Measurements from ENCODE around the gene KIF16B. TPM values are rescaled to one million over a fixed set of nuclear protein-coding genes. Genes with fewer than 3 reads are reported as not detected.
A peak's percentile ranks its signal among the peaks of the same experiment; 100 is the strongest.
"Not testable (repeated sequence)": the region's sequence is repeated elsewhere in the genome, so short reads cannot be mapped to it uniquely, and the experiment has no call there.

Gene KIF16B
- total RNA-seq, 8 experiments from 2014 or later: 4.5 to 11.7 (median 7.8) TPM

- 22 to 83% (median 47%) methylated on average over 1 to 2 of the region's 2 CpGs; no CpG with 5 or more reads in 4 of the 10 experiments for WGBS, 10 experiments
- H3K4me3 ChIP-seq: no peak overlapping the region
- H3K27ac ChIP-seq: no peak overlapping the region
- peak in 2 of 8 experiments; percentile 13 to 45 for ATAC-seq (replicated peaks in 6 of 8)
- H3K4me1 ChIP-seq (replicated peaks in 1 of 2): peaks cover 5 to 9% of the 10 kb centered on the region in 2 donors
- in situ Hi-C loops (cut with MboI; ENCODE audit: low pct_unique_long_range_greater_than_20kb in 2 of 9, low sequenced_read_pairs in 9 of 9, unreplicated experiment in 9 of 9): no loop called here
Measured at GRCh38 chr20:16583474-16583873, 10.2 kb upstream of the KIF16B start.

- WGBS, 10 experiments: 71 to 100% (median 95%) methylated on average over 1 to 2 of the region's 2 CpGs; no CpG with 5 or more reads in 4 of the 10 experiments
- Histone ChIP-seq H3K4me1 (replicated peaks in 1 of 2) (peaks cover 5 to 9% of the 10 kb centered on the region in 2 donors), H3K4me3 (no peak overlapping the region), H3K27ac (no peak overlapping the region)
- ATAC-seq (replicated peaks in 6 of 8): no peak
- in situ Hi-C loops (cut with MboI; ENCODE audit: low pct_unique_long_range_greater_than_20kb in 2 of 9, low sequenced_read_pairs in 9 of 9, unreplicated experiment in 9 of 9): no loop called here
Measured at GRCh38 chr20:16581241-16581640, 8.0 kb upstream of the KIF16B start.

- ATAC-seq (replicated peaks in 6 of 8): peak in 6 of 8 experiments; percentile 9 to 57 (median 18)
- no peak overlapping the region for H3K4me3 ChIP-seq
- H3K27ac ChIP-seq: no peak overlapping the region
- 17 to 83% (median 50%) methylated on average over 1 to 2 of the region's 2 CpGs; no CpG with 5 or more reads in 3 of the 10 experiments for WGBS, 10 experiments
- in situ Hi-C loops (cut with MboI; ENCODE audit: low pct_unique_long_range_greater_than_20kb in 2 of 9, low sequenced_read_pairs in 9 of 9, unreplicated experiment in 9 of 9): no loop called here
- H3K4me1 ChIP-seq (replicated peaks in 1 of 2): peaks cover 5 to 9% of the 10 kb centered on the region in 2 donors
Measured at GRCh38 chr20:16580620-16581019, 7.4 kb upstream of the KIF16B start.

GRCh38 chr20:16580147-16580546 lies 6.9 kb upstream of the KIF16B start:
- in situ Hi-C loops (cut with MboI; ENCODE audit: low pct_unique_long_range_greater_than_20kb in 2 of 9, low sequenced_read_pairs in 9 of 9, unreplicated experiment in 9 of 9): no loop called here
- ATAC-seq (replicated peaks in 6 of 8): peak; percentile 47 to 93 (median 74)
- 17 to 60% (median 42%) methylated on average over 1 to 3 of the region's 3 CpGs for WGBS, 10 experiments
- Histone ChIP-seq H3K27ac (no peak overlapping the region), H3K4me1 (replicated peaks in 1 of 2) (peaks cover 5 to 9% of the 10 kb centered on the region in 2 donors), H3K4me3 (no peak overlapping the region)

GRCh38 chr20:16576219-16576618 lies 3.0 kb upstream of the KIF16B start:
- H3K27ac ChIP-seq: no peak overlapping the region
- peaks cover 5 to 9% of the 10 kb centered on the region in 2 donors for H3K4me1 ChIP-seq (replicated peaks in 1 of 2)
- 91 to 100% (median 94%) methylated on average over 2 to 8 of the region's 8 CpGs; no CpG with 5 or more reads in 1 of the 10 experiments for WGBS, 10 experiments
- ATAC-seq (replicated peaks in 6 of 8): no peak
- H3K4me3 ChIP-seq: no peak overlapping the region
- in situ Hi-C loops (cut with MboI; ENCODE audit: low pct_unique_long_range_greater_than_20kb in 2 of 9, low sequenced_read_pairs in 9 of 9, unreplicated experiment in 9 of 9): no loop called here

GRCh38 chr20:16575390-16576140 lies 2.3 kb upstream of the KIF16B start:
- no peak for ATAC-seq (replicated peaks in 6 of 8)
- H3K4me3 ChIP-seq: peak overlapping the region; percentile 30 to 73 (median 42)
- in situ Hi-C loops (cut with MboI; ENCODE audit: low pct_unique_long_range_greater_than_20kb in 2 of 9, low sequenced_read_pairs in 9 of 9, unreplicated experiment in 9 of 9): no loop called here
- H3K4me1 ChIP-seq (replicated peaks in 1 of 2): peaks cover 4 to 9% of the 10 kb centered on the region in 2 donors
- WGBS, 10 experiments: 4 to 70% (median 26%) methylated on average over 4 to 15 of the region's 18 CpGs; no CpG with 5 or more reads in 1 of the 10 experiments
- no peak overlapping the region for H3K27ac ChIP-seq

- H3K27ac ChIP-seq: no peak overlapping the region
- WGBS, 10 experiments: 0 to 60% (median 14%) methylated on average over 1 to 16 of the region's 39 CpGs; no CpG with 5 or more reads in 2 of the 10 experiments
- ATAC-seq (replicated peaks in 6 of 8): peak; percentile 43 to 77 (median 69)
Measured at GRCh38 chr20:16574656-16575355, 1.6 kb upstream of the KIF16B start.

GRCh38 chr20:16571333-16571732 lies 1.9 kb downstream of the KIF16B start:
- Histone ChIP-seq H3K4me1 (replicated peaks in 1 of 2) (no peaks in the 10 kb centered on the region), H3K4me3 (no peak overlapping the region), H3K27ac (no peak overlapping the region)
- WGBS, 10 experiments: 87 to 100% (median 100%) methylated on average over 2 to 3 of the region's 5 CpGs; no CpG with 5 or more reads in 3 of the 10 experiments
- ATAC-seq (replicated peaks in 6 of 8): no peak
- in situ Hi-C loops (cut with MboI; ENCODE audit: low pct_unique_long_range_greater_than_20kb in 2 of 9, low sequenced_read_pairs in 9 of 9, unreplicated experiment in 9 of 9): no loop called here

More at GRCh38 chr20:16574656-16575355, 1.6 kb upstream of the KIF16B start:
- Histone ChIP-seq H3K4me3 (peak overlapping the region; percentile 30 to 73 (median 42)), H3K4me1 (replicated peaks in 1 of 2) (peaks cover 0 to 1% of the 10 kb centered on the region in 2 donors)
- in situ Hi-C loops (cut with MboI; ENCODE audit: low pct_unique_long_range_greater_than_20kb in 2 of 9, low sequenced_read_pairs in 9 of 9, unreplicated experiment in 9 of 9): no loop called here

- in situ Hi-C loops (cut with MboI; ENCODE audit: low pct_unique_long_range_greater_than_20kb in 2 of 9, low sequenced_read_pairs in 9 of 9, unreplicated experiment in 9 of 9): no loop called here
Measured at GRCh38 chr20:16569246-16570153, 3.7 kb downstream of the KIF16B start.

GRCh38 chr20:16566080-16566479 lies 7.2 kb downstream of the KIF16B start:
- Histone ChIP-seq H3K4me1 (replicated peaks in 1 of 2) (peaks cover 0 to 5% of the 10 kb centered on the region in 2 donors), H3K4me3 (no peak overlapping the region), H3K27ac (no peak overlapping the region)
- in situ Hi-C loops (cut with MboI; ENCODE audit: low pct_unique_long_range_greater_than_20kb in 2 of 9, low sequenced_read_pairs in 9 of 9, unreplicated experiment in 9 of 9): no loop called here
- 37 to 100% (median 86%) methylated on average over 1 to 5 of the region's 5 CpGs for WGBS, 10 experiments
- ATAC-seq (replicated peaks in 6 of 8): no peak

More at GRCh38 chr20:16569246-16570153, 3.7 kb downstream of the KIF16B start:
- Histone ChIP-seq H3K4me3 (no peak overlapping the region), H3K4me1 (replicated peaks in 1 of 2) (no peaks in the 10 kb centered on the region), H3K27ac (no peak overlapping the region)
- WGBS, 10 experiments: 67 to 100% (median 89%) methylated on average over 1 to 4 of the region's 4 CpGs; no CpG with 5 or more reads in 1 of the 10 experiments
- no peak for ATAC-seq (replicated peaks in 6 of 8)

- ATAC-seq (replicated peaks in 6 of 8): not testable (repeated sequence)
- WGBS, 10 experiments: 68 to 100% methylated on average over 1 to 5 of the region's 5 CpGs; no CpG with 5 or more reads in 8 of the 10 experiments
Measured at GRCh38 chr20:16564079-16564478, 9.2 kb downstream of the KIF16B start.

GRCh38 chr20:16563066-16563806 lies 10.0 kb downstream of the KIF16B start:
- Histone ChIP-seq H3K4me3 (no peak overlapping the region), H3K4me1 (replicated peaks in 1 of 2) (peaks cover 0 to 5% of the 10 kb centered on the region in 2 donors), H3K27ac (no peak overlapping the region)
- ATAC-seq (replicated peaks in 6 of 8): peak in 1 of 8 experiments; percentile 38
- 50 to 100% (median 63%) methylated on average over 1 to 5 of the region's 5 CpGs; no CpG with 5 or more reads in 1 of the 10 experiments for WGBS, 10 experiments
- in situ Hi-C loops (cut with MboI; ENCODE audit: low pct_unique_long_range_greater_than_20kb in 2 of 9, low sequenced_read_pairs in 9 of 9, unreplicated experiment in 9 of 9): no loop called here

More at GRCh38 chr20:16564079-16564478, 9.2 kb downstream of the KIF16B start:
- H3K4me1 ChIP-seq (replicated peaks in 1 of 2); H3K27ac ChIP-seq; H3K4me3 ChIP-seq; in situ Hi-C loops (cut with MboI; ENCODE audit: low pct_unique_long_range_greater_than_20kb in 2 of 9, low sequenced_read_pairs in 9 of 9, unreplicated experiment in 9 of 9): not testable (repeated sequence)
